Kidney epithelial cell (primary cell): ENCODE results near the gene MTR. TPM values are rescaled to one million over a fixed set of nuclear protein-coding genes. Genes with fewer than 3 reads are reported as not detected.

Source experiments
- DNase-seq: peaks from one replicate; pipeline ENCODE4 v3.0.0-alpha.2; 2010; ENCODE audit warnings: low read depth
- H3K27me3 ChIP-seq: 2 replicates; pipeline ENCODE4 v1.6.0; 2011; ENCODE audit warnings: low read length; ENCODE audit not compliant: control insufficient read depth, insufficient read depth
- H3K36me3 ChIP-seq: 2 replicates; pipeline ENCODE4 v1.5.1; 2011; ENCODE audit warnings: low read length; ENCODE audit not compliant: control insufficient read depth, insufficient read depth
- H3K4me3 ChIP-seq: 2 replicates; pipeline ENCODE4 v1.5.1; 2011; ENCODE audit warnings: low read depth, mild to moderate bottlenecking, control low read depth, low read length
- CTCF ChIP-seq: IDR thresholded peaks from 2 replicates; pipeline ENCODE4 v1.5.1; 2011; ENCODE audit warnings: mild to moderate bottlenecking, moderate library complexity, low read length, control low read depth, inconsistent platforms; ENCODE audit not compliant: insufficient read depth, poor library complexity, severe bottlenecking
- total RNA-seq: library from RNA; depleted of rRNA; stranded (reverse); fragments of >200 nt; gene quantifications from 2 replicates; pipeline ENCODE4 v1.2.3, GENCODE V29; 2015

MTR gene
- total RNA-seq, 1 donor from 2014 or later: 23.3 TPM

- H3K27me3 ChIP-seq: no peaks in the 10 kb centered on the region
- H3K4me3 ChIP-seq: no peak overlapping the region
- no peaks in the 10 kb centered on the region for H3K36me3 ChIP-seq
- TF ChIP-seq CTCF: no peak
- DNase-seq: no peak
Observed at GRCh38 chr1:236844499-236845271, 49.6 kb downstream of the MTR start.

GRCh38 chr1:236845830-236846229, 50.7 kb downstream of the MTR start:
- TF ChIP-seq CTCF: no peak
- Histone ChIP-seq H3K4me3 (no peak overlapping the region), H3K27me3 (no peaks in the 10 kb centered on the region), H3K36me3 (no peaks in the 10 kb centered on the region)
- DNase-seq: no peak

- no peak for TF ChIP-seq CTCF
- no peak for DNase-seq
- H3K36me3 ChIP-seq: peaks cover 2% of the 10 kb centered on the region
Observed at GRCh38 chr1:236848274-236848923, 53.3 kb downstream of the MTR start.

GRCh38 chr1:236850077-236850979, 55.2 kb downstream of the MTR start:
- no peak for TF ChIP-seq CTCF
- Histone ChIP-seq H3K36me3 (peaks cover 2% of the 10 kb centered on the region), H3K27me3 (no peaks in the 10 kb centered on the region), H3K4me3 (no peak overlapping the region)
- DNase-seq: no peak

More at GRCh38 chr1:236848274-236848923, 53.3 kb downstream of the MTR start:
- Histone ChIP-seq H3K27me3 (no peaks in the 10 kb centered on the region), H3K4me3 (no peak overlapping the region)

- Histone ChIP-seq H3K36me3 (peaks cover 2% of the 10 kb centered on the region), H3K27me3 (no peaks in the 10 kb centered on the region), H3K4me3 (no peak overlapping the region)
- no peak for DNase-seq
- TF ChIP-seq CTCF: no peak
Observed at GRCh38 chr1:236851871-236852270, 56.8 kb downstream of the MTR start.
